HG02885 (cell line): ENCODE data around the gene OR6B3.

ENCODE experiments used
- ATAC-seq: cut with Tn5 transposase; IDR thresholded peaks from one replicate; pipeline ENCODE4 v1.9.1; 2021; ENCODE audit warnings: mild to moderate bottlenecking; ENCODE audit not compliant: unreplicated experiment, poor library complexity

OR6B3 gene

GRCh38 chr2:240053173-240054155 is at the start of gene OR6B3:
Gene OR6B3, minus strand, starts transcription at chr2:240053521.
- no peak for ATAC-seq

GRCh38 chr2:240098349-240098748 is 45.0 kb upstream of the OR6B3 start:
- ATAC-seq, result no peak

GRCh38 chr2:240095556-240096523 is 42.5 kb upstream of the OR6B3 start:
- no peak for ATAC-seq

- ATAC-seq, result no peak
Observed at GRCh38 chr2:240089306-240089705, 36.0 kb upstream of the OR6B3 start.

- ATAC-seq, result no peak
Observed at GRCh38 chr2:240086563-240086962, 33.2 kb upstream of the OR6B3 start.

- no peak for ATAC-seq
Observed at GRCh38 chr2:240078631-240079030, 25.3 kb upstream of the OR6B3 start.

GRCh38 chr2:240077442-240077841 is 24.1 kb upstream of the OR6B3 start:
- ATAC-seq, result no peak

- ATAC-seq, result no peak
Observed at GRCh38 chr2:240074545-240074944, 21.2 kb upstream of the OR6B3 start.

GRCh38 chr2:240070907-240071306 is 17.6 kb upstream of the OR6B3 start:
- no peak for ATAC-seq

GRCh38 chr2:240069829-240070228 is 16.5 kb upstream of the OR6B3 start:
- no peak for ATAC-seq

- no peak for ATAC-seq
Observed at GRCh38 chr2:240068193-240068592, 14.9 kb upstream of the OR6B3 start.

- no peak for ATAC-seq
Observed at GRCh38 chr2:240066489-240066888, 13.2 kb upstream of the OR6B3 start.

- no peak for ATAC-seq
Observed at GRCh38 chr2:240064898-240065297, 11.6 kb upstream of the OR6B3 start.

GRCh38 chr2:240060977-240061591 is 7.8 kb upstream of the OR6B3 start:
- ATAC-seq, result no peak

- ATAC-seq, result no peak
Observed at GRCh38 chr2:240056678-240057077, 3.4 kb upstream of the OR6B3 start.

GRCh38 chr2:240055177-240055917 is 2.0 kb upstream of the OR6B3 start:
- ATAC-seq, result no peak

GRCh38 chr2:240052524-240052923 is 797 bp downstream of the OR6B3 start:
- ATAC-seq, result no peak

GRCh38 chr2:240051697-240052096 is 1.6 kb downstream of the OR6B3 start:
- ATAC-seq, result no peak

GRCh38 chr2:240050278-240050677 is 3.0 kb downstream of the OR6B3 start:
- no peak for ATAC-seq

GRCh38 chr2:240048237-240048636 is 5.1 kb downstream of the OR6B3 start:
- ATAC-seq, result no peak
